ENCODE data around the gene REXO1.

The REXO1 gene

DNA sequence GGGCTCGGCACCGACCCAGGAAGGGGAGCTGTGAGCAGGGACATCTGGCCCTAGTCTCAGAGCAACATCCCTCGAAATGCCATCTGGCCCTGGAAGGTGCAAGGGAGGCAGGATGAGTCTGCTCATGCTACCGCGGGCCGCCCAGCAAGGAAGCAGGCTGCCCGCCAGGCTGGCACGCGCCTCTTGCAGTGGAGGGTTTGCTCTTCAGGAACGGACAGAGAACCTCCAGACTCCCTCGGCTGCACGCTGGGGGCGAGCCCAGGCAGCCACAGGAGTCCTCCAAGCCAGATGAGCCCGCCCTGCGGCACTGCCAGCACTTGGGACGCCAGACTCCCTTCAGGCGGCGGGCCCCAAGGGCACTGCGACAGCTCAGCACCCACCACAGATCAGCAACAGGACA is 26.1 kb downstream of the REXO1 start:
- DNase-seq (ENCODE audit: extremely low read depth, low read depth), result no peak
- TF ChIP-seq, protein P1, sequence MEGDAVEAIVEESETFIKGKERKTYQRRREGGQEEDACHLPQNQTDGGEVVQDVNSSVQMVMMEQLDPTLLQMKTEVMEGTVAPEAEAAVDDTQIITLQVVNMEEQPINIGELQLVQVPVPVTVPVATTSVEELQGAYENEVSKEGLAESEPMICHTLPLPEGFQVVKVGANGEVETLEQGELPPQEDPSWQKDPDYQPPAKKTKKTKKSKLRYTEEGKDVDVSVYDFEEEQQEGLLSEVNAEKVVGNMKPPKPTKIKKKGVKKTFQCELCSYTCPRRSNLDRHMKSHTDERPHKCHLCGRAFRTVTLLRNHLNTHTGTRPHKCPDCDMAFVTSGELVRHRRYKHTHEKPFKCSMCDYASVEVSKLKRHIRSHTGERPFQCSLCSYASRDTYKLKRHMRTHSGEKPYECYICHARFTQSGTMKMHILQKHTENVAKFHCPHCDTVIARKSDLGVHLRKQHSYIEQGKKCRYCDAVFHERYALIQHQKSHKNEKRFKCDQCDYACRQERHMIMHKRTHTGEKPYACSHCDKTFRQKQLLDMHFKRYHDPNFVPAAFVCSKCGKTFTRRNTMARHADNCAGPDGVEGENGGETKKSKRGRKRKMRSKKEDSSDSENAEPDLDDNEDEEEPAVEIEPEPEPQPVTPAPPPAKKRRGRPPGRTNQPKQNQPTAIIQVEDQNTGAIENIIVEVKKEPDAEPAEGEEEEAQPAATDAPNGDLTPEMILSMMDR (IDR thresholded peaks at IDR 0.05; ENCODE audit: low read depth, low read length), result no peak

- no peak for DNase-seq (ENCODE audit: extremely low read depth, low read depth)
- TF ChIP-seq, protein P1 (IDR thresholded peaks at IDR 0.05; ENCODE audit: low read depth, low read length), result no peak
These were observed 28.7 kb downstream of the REXO1 start for GRCh38 chr19:1819341-1820255.

DNA sequence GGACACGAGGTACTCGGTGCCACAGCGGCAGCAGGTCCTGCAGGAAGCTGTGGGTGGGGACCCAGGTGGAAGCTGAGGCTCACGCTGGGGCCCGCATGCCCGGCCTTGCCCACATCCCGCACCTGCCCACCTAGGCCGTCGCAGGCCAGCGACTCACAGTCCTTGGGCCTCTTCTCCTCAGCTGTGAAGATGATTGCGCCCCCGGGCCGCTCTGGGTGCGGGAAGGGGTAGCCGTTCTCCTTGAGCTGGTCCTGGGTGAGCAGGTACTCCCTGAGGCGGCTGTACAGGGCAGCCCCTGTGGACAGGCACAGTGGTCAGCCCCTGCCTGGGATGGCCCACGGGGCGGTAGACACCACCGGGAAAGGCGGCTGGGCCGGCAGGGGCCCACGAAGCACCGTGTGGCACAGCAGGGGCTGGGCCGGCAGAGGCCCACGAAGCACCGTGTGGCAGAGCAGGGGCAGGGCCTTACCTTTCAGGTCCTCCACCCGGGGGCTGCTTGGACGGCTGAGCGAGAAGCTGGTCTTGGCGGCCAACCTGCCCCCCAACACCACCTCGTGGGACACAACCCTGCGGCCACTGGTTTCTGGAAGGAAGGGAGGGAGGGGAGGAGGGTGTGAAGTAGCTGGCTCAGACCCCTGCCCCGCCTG is 29.6 kb downstream of the REXO1 start:
- TF ChIP-seq, protein P1 (IDR thresholded peaks at IDR 0.05; ENCODE audit: low read depth, low read length), result no peak
- no peak for DNase-seq (ENCODE audit: extremely low read depth, low read depth)

DNA sequence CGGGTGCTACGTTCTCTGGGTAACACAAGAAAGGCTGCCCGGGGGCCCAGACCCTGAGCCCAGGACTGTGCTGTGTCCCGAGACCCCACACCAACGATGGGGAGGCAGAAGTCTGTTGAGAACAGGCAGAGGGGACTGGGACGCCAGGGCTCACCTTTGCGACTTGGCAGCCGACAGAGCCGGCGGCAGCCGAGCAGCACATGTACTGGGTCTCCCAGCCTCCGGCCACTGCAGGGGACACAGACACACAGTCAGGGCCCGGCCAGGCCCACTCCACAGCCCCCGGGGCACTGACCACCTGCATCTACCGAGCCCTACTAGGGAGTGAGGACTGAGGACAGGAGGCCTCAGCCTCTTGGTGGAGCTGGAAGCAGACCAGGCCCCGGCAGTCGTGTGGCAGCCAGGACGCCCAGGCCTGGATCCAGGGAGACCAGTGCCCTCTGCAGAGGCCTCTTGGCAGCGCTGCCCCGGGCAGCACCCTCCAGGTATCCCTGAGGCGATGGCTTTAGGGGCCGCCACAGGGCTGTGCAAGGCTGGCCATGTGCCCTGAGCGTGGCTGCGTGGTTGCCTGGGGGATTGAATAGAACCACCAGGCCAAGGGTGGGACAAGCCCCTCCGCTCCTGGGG is 30.6 kb downstream of the REXO1 start:
- no peak for DNase-seq (ENCODE audit: extremely low read depth, low read depth)
- TF ChIP-seq, protein P1 (IDR thresholded peaks at IDR 0.05; ENCODE audit: low read depth, low read length), result no peak

GRCh38 chr19:1816530-1817298 is 31.6 kb downstream of the REXO1 start:
- no peak for DNase-seq (ENCODE audit: extremely low read depth, low read depth)
- TF ChIP-seq, protein P1 (IDR thresholded peaks at IDR 0.05; ENCODE audit: low read depth, low read length), result no peak

DNA sequence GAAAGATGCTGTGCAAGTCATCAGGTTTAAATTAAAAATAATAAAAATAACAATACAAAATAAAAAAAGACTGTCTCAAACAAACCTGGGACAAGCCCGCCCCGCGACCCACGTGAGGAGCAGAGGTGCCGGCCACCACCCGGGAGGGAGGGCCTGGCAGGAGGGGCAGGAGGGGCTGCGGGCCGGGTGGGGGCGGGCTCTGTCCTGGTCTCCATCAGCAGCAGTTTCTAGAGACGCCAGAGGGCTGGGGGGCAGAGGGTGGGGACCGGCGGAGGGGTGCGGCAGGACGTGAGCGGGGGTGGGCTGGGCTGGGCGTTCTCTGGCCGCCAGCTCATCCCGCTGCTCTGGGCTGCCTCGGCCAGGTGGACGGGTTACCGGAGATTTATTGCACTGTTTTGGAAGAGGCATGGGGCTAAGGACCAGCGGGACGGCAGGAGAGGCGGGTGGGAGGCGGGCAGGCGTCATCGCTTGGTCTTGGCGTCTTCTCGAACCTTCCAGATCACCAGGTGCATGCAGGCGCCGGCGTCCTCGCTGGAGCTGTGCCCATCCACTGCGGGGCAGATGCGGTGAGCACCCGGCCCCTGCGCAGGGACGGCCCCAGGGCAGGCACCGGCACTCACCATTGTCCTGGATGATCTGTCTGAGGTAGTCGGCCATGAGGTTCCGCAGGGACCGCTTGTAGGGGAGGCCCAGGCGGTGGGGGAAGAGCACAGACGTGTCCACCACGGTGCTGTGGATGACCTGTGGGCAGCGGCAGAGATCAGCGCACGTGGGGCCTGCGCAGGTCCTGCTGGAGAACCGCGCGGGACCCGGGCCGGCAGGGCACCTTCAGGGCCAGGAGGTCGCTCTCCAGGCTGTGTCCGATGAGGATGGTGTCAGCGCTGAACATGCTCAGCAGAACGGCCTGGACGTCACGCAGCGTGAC is 32.4 kb downstream of the REXO1 start:
- DNase-seq (ENCODE audit: extremely low read depth, low read depth), result no peak
- TF ChIP-seq, protein P1 (IDR thresholded peaks at IDR 0.05; ENCODE audit: low read depth, low read length), result no peak

All from AG09319 (cell line).